Hematopoietic multipotent progenitor cell treated with erythropoietin and hydrocortisone succinate and interleukin-3 and kit ligand, for 17 days (in vitro differentiated cells): ENCODE data around the gene SLC35D2.
"Not testable (repeated sequence)": the region's sequence is repeated elsewhere in the genome, so short reads cannot be mapped to it uniquely, and the experiment has no call there.

ENCODE experiments used
- DNase-seq: peaks from one replicate; pipeline ENCODE4 v3.0.0-alpha.2; 2015; ENCODE audit warnings: low spot score

The SLC35D2 gene

GRCh38 chr9:96400132-96400910, 16.8 kb upstream of the SLC35D2 start:
- no peak for DNase-seq

- DNase-seq: no peak
Measured at GRCh38 chr9:96399325-96399633, 15.8 kb upstream of the SLC35D2 start.

DNA sequence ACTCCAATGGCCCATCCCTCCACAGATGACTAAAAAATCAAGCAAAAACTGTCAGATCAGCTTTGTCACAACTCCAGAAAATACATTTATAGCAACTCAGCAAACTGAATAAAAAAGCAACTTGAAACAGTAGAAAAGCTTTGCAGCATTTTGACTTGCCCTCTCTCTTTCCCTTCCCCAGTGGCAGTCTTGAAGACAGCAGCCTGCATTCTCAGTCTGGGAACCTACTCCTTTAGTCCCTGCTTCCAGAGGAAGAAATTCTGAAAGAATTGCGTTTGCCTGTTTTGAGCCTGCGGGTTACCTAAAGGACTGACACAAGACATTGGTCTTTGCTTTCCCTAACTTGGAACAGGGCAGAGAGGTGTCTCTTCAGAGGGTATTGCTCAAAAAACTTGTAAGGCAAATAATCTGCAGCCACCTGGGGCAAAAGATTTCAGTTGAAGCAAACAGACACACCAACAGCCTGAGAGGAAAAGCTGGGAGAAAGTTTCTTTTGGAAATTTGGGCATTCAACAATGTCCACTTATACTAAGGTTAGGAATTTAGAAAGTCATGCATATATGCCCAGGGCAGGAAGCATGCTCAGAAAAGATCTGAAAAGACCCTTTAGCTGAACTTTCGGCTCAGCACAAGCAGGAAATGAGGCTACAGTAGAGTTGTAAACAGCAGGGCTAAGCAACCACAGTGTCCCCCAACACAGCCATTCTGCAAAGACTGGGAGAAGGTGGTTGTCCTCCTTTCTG, 15.2 kb upstream of the SLC35D2 start:
- DNase-seq: no peak

- no peak for DNase-seq
Measured at GRCh38 chr9:96395964-96396363, 12.5 kb upstream of the SLC35D2 start.

- DNase-seq: no peak
Measured at GRCh38 chr9:96394832-96395496, 11.5 kb upstream of the SLC35D2 start.

DNA sequence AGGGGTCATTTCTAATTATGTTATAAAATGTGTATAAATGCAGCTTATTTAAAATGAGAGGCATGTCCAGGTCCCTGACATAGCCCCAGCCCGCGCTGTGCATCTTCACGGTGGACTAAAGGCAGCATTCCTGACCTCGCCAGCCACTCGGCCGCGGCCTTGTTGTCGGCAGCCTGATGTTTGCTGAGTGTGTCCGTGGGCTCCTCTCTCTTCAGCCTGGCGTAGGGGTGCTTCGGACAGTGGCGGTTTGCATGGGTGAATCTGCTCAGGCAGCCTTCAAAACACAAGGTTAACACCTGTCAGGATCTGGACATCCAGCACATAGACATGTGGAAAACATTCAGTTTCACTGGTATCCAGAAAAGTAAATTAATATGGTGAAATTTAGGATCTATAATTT, 8.8 kb upstream of the SLC35D2 start:
- DNase-seq: no peak

DNA sequence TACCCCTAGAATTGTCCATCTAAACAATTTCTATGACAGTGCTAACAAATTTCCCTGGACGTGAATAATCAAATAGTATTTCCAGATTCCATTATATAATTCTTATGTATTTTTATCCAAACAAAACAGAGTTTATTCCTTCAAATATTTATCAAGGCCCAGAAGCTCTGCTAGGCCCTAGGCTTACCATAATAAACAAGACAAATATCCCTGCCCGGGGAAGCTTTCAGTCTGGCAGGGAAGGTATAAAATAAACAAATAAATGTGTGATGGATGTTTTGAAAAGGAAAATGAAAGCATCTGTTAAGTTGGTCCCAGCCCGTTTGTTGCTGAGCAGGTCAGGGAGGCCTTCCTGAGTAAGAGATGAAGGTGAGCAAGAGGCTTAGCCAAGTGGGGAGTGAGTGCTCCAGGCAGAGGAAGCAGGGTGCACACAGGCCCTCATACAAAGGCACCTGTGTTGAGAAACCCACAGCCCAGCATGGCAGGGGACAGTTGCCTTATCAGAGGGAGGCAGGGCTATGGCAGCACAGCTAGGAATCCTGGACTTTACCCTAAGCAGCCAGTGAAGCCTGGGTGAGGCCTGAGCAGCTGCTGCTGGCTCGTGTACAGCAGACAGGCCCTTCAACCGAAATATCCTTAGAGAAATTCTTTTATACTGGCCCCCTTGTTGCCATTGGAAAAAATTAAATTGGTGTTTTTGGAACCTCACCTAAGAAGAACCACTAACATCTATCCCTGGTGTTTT, 7.7 kb upstream of the SLC35D2 start:
- no peak for DNase-seq

DNA sequence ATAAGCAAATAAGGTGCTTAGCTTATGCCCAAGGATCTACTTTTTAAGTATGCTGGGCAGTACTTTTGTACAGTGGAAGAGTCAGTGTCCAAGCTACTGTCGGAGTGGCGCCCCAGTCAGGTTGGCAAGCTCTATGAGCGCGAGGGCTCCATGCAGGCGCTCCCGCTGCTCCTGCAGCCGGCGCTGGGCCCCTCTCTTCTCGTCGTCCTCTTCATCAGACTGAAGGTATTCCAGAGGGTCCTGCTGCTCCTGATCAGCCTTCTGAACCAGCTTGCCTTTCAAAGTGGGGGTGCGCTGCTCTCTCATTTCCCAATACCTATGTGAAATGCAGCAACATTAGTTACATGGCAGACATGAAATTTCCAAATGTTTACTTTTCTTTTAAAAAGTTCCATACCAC, 4.6 kb upstream of the SLC35D2 start:
- no peak for DNase-seq

GRCh38 chr9:96386157-96386556, 2.6 kb upstream of the SLC35D2 start:
- DNase-seq: no peak

DNA sequence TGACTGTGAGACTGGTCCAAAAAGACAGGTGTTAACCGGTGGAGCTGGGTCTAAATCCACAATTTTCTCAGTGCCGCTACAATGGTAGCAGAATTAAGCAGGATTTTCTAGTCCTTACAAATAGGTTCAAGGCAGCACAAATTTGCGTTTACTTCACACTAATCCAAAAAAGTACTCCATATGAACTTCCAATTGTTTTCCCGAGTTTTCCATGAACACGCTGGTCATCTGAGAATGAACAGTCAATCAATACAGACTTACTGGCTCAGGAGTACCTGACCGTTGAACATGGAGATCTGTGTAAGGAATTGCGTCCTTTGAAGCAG, 709 bp downstream of the SLC35D2 start:
- no peak for DNase-seq

DNA sequence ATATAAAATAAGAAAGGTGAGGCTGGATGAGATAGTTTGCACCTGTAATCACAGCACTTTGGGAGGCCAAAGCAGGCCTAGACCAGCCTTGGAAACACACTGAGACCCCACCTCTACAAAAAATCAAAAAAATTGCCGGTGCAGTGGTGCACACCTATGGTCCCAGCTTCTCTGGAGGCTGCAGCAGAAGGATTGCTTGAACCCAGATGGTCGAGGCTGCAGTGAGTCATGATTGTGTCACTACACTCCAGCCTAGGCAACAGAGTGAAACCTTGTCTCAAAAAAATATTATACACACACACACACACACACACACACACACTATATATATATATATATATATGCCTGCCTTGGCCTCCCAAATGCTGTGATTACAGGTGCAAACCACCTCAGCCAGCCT, 1.3 kb downstream of the SLC35D2 start:
- DNase-seq: no peak

GRCh38 chr9:96381696-96382095, 1.8 kb downstream of the SLC35D2 start:
- no peak for DNase-seq

DNA sequence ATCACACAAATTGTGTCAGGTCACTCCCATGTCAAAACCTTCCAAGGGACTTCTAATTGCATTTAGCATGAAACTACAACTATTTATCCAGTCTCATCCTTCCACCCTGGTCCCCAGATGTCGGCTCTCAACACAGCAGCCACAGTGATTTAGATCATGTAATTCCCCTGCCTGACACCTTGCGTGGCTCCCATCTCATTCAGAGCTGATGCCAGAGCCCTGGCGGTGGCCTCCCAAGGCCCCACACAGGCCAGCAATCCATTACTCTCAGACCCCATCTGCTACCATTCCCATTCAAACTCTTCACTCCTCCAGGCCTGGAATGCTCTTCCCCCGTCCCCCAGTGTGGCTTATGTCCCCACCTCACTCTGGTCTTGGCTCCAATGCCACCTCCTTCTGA, 2.4 kb downstream of the SLC35D2 start:
- DNase-seq: no peak

DNA sequence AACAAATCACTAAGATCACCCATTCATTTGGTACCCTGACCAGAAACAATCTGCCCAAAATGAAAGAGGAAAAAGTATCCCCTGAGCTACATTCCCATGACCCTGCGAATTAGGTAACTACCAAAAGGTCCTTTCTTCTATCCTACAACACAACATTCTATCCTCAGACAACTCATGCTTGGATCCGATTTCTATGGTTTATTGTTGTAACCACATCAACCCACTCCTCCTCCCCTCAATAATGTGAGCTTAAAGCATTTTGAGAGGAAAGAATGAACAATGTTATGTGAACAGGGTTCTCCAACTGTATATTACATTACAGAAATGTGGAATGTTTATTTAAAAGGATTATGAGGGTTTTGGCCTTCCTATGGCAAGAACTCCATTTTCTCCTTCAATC, 4.0 kb downstream of the SLC35D2 start:
- no peak for DNase-seq

GRCh38 chr9:96378187-96378586, 5.3 kb downstream of the SLC35D2 start:
- no peak for DNase-seq

DNA sequence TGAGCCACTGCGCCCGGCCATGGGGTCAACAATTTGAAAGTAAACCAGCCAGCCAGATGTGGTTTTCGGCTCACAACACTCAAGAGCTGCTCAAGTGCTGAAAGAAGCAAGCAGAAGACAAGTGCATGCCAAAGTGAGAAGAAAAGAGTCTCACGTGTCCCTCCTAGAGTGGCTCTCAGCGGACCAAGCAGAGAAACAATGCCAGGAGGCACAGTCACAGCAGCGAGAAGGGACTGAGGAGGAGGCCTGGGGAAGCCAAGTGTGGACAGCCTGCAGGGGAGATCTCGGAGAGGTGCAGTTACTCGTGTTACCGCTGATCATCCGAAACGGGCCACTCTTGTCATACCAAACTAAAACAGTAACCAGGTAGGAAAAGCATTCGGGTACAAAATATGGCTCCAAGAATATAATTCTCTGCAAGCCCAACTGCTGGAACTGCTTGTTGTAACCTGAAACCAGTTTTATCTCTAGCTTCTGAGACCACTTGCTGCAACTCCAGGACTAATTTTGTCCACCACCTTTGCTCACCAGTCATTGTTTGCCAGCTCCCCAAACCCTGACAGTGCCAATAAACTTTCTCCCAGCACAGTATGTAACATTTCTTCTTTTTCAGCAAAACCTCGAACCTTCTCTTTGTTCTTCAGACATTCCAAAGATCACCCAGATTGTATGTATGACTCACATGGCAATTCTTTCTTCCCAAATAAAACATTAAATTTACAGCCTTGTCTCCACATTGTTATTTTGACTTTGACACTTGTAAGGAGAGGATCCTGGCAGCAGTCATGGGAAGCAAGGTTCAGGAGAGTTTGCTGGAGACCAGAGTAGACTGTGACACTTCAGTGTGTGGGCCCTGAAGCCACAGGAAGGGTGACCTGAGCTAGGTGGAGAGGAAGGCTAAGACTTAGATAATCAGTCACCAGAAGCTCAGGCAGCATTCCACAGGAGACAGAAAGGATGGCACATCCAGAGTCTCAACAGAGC, 6.3 kb downstream of the SLC35D2 start:
- DNase-seq: no peak

DNA sequence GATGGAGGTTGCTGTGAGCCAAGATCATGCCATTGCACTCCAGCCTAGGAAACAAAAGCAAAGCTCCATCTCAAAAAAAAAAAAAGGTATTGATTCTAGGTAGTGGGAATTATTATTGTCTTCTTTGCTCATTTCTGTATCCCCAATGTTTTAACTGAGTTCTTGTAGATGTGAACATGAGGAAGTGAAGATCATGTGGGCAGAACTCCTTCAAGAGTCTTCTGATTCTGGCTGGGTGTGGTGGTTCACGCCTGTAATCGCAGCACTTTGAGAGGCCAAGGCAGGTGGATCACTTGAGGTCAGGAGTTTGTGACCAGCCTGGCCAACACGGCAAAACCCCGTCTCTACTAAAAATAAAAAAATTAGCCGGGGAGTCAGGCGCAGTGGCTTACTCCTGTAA, 8.0 kb downstream of the SLC35D2 start:
- DNase-seq: not testable (repeated sequence)

GRCh38 chr9:96367943-96368342, 15.6 kb downstream of the SLC35D2 start:
- DNase-seq: no peak

DNA sequence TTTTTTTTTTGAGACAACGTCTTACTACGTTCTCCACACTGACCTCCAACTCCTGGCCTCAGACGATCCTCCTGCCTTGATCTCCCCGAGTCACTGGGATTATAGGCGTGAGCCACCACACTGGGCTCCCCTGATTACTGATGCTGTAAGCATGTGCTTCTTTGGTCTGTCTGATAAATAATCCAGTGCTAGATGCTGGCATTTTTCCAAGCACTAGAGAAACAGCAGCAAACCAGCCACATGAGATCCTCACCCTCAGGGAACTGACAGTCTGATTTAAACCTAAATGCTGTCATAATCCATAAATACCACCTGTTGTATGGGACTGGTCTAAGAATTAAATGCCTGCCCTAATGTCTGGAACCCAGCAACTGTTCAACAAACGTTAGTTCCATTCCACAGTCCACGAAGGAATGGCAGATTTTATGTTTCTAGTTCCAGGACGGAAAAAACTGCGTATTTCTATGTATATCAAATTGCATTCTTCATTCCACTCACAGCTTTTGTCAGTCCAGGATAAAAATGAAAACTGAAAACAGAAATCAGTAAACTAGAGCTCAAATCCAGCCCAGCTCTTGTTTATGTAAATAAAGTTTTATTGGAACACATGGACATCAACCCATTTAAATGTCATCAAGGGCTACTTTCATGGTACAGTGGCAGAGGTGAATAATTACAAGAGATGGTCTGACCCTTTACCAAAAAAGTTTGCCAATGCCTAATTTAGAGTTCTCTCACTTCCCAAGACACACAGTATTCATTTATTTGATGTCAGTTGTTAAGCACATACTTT, 20.1 kb downstream of the SLC35D2 start:
- peak; percentile 18 for DNase-seq

- not testable (repeated sequence) for DNase-seq
Measured at GRCh38 chr9:96362119-96362518, 21.4 kb downstream of the SLC35D2 start.

DNA sequence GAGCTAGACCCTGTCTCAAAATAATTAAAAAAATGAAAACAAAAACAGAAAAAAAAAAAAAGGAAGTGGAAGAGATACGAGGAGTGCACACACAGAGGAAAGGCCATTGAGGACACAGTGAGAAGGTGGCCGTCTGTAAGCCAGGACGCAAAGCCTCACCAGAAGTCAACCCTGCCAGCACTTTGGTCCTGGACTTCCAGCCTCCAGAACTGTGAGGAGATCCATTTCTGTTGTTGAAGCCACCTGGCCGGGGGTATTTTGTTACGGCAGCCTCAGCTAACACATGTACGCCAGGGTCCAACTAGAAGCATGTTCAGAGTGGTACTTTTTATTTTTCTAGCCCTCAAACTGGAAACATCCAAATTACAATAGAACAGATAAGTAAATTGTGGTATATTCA, 21.8 kb downstream of the SLC35D2 start:
- no peak for DNase-seq
